Measurements from ENCODE around the gene CLECL1. TPM values are rescaled to one million over a fixed set of nuclear protein-coding genes. Genes with fewer than 3 reads are reported as not detected.
"Not testable (repeated sequence)": the region's sequence is repeated elsewhere in the genome, so short reads cannot be mapped to it uniquely, and the experiment has no call there.

Gene CLECL1
- polyA plus RNA-seq, 3 donors = 0.09 to 0.37 TPM; not detected in 1

DNA sequence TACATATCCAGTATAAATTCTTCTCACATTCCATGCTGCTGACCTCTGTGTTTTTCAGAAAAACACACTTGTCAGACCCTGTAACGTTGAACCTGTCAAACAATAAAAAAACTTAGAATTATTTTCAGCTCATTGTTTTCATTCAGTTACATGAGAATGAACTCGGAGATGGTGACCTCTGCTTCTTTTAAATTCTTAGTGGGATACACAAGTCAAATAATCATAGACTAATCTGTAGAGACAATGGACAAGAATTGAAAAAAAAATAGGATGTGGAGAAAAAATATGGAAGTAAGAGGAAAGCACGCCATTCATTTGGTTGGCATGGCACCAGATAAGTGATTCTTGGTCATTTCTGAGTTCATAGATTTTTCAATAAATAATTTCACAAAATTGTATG is 20.6 kb upstream of the CLECL1 start:
- WGBS, 3 donors = 69 to 71% (median 70%) methylated on average over 3 of the region's 3 CpGs
- H3K27ac ChIP-seq (ENCODE audit: low read depth, low read length) = no peak overlapping the region

DNA sequence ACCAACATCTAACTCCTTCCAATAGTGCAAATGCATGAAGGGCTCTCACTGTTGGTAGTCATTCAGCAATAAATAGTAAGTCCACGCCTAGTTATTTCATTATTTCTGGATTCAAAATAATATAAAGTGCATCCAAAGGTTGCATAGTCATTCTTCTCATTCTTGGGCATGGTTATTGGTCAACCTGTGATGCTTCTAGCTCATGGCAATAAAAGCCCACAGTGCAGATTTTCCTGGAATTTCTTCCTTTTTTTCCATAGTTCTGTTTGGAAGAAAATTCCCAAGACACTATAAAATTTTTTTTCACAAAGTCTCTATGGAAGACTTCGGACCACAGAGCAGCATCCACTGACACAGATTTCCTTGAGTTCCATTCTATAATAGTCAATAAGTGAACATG is 20.2 kb upstream of the CLECL1 start:
- no peak overlapping the region for H3K27ac ChIP-seq (ENCODE audit: low read depth, low read length)
- WGBS, 3 donors = 59 to 83% (median 76%) methylated on average over 2 of the region's 2 CpGs

DNA sequence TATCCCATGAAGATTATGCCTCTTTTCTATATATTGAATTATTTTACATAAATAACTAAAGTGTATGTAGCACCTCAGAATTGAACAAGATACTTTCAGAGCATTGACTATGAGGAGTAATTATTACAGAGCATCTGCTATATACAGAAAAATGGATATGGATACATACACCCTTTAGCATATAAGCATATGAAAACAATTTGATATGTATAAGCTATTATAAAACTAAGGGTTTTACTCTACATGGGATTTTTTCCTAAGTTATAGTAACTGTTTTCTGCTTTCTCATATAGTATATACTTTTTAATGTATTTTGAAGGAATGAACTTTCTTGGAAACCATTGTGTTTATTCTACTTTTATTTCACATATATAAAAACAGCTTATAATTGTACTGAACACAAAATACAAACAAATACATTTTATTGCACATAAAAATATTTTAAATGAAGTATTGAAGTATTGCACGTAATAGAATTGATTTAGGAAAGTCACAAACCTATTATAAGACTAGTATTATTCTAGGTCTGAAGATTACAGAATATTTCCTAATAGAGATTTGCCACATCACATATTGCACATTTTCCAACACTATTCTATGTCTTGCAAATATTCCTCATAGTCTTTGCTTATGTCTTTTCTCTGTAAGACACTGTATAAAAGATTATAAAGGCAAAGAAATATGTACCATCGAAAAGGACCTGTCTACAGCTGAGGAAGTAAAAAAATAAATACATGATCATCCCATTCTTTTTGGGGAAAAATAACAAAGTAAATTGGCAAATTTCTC is 19.4 kb upstream of the CLECL1 start:
- 80 to 91% (median 81%) methylated on average over 2 of the region's 2 CpGs for WGBS, 3 donors
- H3K27ac ChIP-seq (ENCODE audit: low read depth, low read length) = no peak overlapping the region

DNA sequence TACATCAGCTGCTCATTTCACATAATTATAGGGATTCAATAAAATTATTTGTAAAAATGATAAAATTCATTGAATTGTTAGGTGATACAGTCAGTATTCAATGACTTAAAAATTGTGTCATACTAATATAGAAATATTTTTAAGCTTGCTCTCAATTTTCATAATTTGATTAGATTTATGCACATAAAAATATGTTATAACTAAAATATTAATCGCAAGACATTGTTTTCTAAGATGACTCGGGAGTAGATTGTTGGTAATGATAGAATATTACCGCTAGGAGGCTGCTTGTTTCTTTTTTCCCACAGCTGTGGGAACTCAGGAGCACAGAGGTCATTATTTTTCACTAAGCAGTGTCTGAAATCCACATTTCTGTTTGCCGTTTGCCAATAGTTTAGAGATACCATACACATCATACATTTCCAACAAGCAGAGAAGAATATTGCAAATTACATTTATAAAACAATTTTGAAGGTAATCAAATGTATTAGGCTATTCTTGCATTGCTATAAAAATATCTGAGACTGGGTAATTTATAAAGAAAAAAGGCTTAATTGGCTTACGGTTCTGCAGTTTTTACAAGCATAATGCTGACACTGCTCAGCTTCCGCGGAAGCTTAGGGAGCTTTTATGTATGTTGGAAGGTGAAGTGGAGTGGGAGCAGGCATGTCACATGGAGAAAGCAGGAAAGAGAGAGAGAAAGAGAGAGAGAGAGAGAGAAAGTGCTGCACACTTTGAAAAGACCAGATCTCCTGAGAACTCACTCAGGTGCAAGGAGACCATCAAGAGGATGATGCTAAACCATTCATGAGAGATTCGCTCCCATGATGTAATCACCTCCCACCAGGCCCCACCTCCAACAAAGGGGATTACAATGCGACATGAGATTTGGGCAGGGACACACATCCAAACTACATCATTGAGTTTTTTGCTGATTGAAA is 18.6 kb upstream of the CLECL1 start:
- 37 to 49% (median 43%) methylated on average over 9 of the region's 9 CpGs for WGBS, 3 donors
- H3K27ac ChIP-seq (ENCODE audit: low read depth, low read length) = no peak overlapping the region

DNA sequence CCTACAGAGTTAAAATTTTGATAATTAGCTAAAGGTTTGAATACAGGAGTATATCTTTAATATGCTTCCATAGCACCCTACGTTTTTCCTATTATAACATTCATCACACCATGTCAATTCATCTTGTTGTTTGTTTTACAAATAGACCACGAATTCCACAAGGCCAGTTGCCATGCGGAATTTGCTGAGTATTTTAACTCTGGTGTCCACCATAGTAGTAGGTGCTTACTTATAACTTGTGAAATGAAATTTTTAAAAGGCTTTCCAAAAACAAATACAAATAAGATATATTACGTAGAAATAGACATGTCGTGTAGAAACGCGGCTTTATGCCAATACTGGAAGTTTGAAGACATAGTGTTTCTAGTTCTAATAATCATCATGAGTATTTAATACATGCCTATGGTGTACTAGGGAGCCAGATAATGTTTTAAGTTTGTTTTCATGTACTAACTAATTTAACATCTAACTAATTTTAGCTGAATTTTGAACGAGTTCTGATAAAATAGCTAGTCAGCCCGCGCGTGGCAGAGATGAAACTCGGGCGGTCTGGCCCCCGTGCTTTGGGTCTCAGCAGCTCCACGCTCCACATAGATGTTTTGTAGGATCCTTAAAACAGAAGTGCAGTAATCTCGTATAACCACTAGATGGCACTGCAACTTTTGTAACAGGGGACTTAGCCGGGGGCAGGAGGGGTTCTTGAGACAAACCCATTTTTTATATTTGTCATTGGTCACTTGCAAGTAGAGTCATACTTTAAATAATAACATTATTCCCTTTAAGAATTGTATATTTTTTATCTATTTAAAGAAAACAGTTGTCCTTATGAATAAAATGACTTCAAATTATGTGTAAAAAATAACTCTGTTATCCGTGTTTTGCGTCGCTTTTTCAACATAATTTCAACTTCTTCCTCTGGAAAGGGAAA is 17.6 kb upstream of the CLECL1 start:
- no peak overlapping the region for H3K27ac ChIP-seq (ENCODE audit: low read depth, low read length)
- 11 to 18% (median 13%) methylated on average over 20 of the region's 20 CpGs for WGBS, 3 donors

DNA sequence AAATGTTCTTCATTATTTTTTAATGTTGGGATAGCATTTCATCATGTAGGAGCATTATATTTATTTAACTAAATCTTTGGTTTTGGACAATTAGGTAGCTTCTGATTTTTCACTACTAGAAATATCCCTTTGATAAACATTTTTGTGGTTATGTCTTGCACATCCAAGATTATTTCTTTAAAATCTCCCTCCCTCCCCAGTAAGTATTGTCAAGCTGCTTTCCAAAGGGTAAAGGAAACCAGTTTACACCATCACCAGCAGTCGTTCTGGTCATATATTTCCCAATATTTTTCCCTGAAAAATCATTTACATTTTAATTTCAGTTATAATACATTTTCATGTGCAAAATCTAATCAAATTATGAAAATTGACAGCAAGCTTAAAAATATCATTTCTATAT is 16.7 kb upstream of the CLECL1 start:
- no peak overlapping the region for H3K27ac ChIP-seq (ENCODE audit: low read depth, low read length)
- WGBS, 3 donors = 0 to 56% (median 33%) methylated on average over 1 of the region's 1 CpG

DNA sequence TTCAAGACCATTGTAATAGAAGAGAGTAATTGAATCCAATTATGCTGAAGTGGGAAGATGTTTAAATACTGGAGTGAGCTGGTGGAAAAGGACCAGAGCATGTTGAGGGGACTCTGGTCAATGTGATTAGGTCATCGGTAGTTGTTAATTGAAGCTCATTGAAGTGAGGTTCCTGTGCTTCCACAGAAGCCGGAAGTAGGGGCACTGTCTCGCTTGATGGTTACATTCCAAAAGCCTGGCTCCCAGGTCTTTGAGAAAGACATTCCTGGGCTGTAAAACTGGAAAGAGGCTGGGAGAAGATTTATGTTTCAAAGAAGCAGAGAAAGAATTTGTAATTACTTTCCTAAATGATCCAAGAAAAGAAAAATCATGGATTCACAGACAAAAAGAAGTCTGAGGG is 12.3 kb upstream of the CLECL1 start:
- WGBS, 3 donors = 58 to 72% (median 66%) methylated on average over 3 of the region's 3 CpGs
- no peak overlapping the region for H3K27ac ChIP-seq (ENCODE audit: low read depth, low read length)

DNA sequence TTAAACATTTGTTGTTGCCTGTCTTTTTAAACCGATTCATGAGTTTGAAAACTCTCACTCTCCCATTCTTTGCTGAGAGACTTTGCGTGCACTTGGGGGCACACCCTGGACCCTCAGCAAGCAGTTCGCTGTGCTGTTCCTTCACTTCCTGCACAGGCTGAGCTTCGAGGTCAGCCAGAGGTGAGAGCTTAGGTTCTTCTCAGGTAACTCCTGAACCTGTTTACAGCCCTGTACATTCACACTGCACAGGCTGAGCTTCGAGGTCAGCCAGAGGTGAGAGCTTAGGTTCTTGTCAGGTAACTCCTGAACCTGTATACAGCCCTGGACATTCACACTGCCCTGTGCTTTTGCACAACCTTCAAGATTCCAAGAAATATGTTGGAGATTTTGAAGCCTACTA is 9.8 kb upstream of the CLECL1 start:
- no peak overlapping the region for H3K27ac ChIP-seq (ENCODE audit: low read depth, low read length)
- 36 to 62% (median 51%) methylated on average over 5 of the region's 5 CpGs for WGBS, 3 donors

DNA sequence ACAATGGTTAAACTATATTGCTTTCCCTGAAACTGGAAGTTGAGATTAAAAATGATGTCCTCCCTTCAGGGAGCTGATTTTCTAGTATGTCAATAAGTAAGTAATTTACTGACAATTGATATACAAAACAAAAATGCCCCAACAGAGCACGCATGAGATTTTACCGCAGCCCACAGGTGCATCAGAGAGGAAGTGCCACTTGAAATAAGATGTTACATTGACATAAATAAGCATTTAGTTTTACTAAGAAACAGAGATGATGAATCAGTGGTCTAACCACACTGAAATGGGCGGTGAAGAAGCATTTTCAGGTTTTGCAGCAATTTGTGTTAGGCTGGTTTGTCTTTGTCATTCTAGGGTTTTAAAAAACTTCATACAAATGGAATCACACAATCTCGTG is 8.8 kb upstream of the CLECL1 start:
- WGBS, 3 donors = 60 to 79% (median 62%) methylated on average over 4 of the region's 4 CpGs

DNA sequence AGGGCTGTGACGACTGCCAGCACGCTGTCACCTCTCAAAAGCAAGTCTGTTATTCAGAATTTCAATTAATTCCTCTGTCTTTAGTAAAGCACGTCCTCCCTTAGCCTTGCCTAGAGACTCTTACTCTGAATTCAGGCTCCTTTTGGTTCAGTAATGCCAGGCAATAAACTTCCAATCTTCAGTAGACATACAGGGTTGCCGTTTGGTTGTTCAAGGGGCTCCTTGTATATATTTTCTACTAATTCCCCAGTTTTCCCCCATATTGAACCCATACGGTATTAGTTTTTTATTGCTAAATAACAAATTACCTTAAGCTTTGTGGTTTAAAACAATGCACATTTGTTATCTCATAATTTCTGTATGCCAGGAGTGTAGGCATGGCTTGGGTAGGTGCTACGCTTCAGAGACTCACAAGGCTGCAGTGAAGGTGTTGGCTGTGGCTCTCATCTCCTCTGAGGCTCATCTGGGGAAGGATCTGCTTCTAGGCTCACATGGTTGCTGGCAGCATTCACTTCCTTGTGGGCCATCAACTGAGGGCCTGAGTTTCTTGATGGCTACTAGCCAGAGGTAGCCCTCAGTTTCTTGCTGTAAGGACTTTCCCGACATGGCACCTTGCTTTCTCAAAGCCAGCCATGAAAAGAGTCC is 7.3 kb upstream of the CLECL1 start:
- H3K27ac ChIP-seq (ENCODE audit: low read depth, low read length) = no peak overlapping the region
- 65 to 78% (median 69%) methylated on average over 7 of the region's 7 CpGs for whole genome bisulfite sequencing, 3 donors

More for the DNA sequence above, 8.8 kb upstream of the CLECL1 start:
- no peak overlapping the region for H3K27ac ChIP-seq (ENCODE audit: low read depth, low read length)

DNA sequence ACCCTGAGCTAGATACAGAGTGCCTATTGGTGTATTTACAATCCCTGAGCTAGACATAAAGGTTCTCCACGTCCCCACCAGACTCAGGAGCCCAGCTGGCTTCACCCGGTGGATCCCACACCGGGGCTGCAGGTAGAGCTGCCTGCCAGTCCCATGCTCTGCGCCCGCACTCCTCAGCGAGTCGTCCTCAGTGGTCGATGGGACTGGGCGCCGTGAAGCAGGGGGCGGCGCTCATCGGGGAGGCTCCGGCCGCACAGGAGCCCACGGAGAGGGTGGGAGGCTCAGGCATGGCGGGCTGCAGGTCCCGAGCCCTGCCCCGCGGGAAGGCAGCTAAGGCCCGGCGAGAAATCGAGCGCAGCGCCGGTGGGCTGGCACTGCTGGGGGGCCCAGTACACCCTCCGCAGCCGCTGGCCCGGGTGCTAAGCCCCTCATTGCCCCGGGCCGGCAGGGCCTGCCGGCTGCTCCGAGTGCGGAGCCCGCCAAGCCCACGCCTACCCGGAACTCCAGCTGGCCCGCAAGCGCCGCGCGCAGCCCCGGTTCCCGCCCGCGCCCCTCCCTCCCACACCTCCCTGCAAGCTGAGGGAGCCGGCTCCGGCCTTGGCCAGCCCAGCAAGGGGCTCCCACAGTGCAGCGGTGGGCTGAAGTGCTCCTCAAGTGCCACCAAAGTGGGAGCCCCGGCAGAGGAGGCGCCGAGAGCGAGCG is 6.7 kb upstream of the CLECL1 start:
- H3K27ac ChIP-seq (ENCODE audit: low read depth, low read length) = not testable (repeated sequence)
- 59 to 78% (median 78%) methylated on average over 38 to 54 of the region's 54 CpGs for WGBS, 3 donors

DNA sequence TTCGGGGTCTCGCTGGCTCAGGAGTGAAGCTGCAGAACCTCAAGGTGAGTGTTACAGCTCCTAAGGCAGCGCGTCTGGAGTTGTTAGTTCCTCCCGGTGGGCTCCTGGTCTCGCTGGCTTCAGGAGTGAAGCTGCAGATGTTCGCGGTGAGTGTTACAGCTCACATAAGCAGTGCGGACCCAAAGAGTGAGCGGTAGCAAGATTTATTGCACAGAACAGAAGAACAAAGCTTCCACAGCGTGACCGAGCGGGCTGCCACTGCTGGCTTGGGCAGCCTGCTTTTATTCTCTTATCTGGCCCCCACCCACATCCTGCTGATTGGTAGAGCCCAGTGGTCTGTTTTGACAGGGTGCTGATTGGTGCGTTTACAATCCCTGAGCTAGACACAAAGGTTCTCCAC is 6.0 kb upstream of the CLECL1 start:
- not testable (repeated sequence) for H3K27ac ChIP-seq (ENCODE audit: low read depth, low read length)
- WGBS, 3 donors = 83 to 88% (median 85%) methylated on average over 14 of the region's 14 CpGs

DNA sequence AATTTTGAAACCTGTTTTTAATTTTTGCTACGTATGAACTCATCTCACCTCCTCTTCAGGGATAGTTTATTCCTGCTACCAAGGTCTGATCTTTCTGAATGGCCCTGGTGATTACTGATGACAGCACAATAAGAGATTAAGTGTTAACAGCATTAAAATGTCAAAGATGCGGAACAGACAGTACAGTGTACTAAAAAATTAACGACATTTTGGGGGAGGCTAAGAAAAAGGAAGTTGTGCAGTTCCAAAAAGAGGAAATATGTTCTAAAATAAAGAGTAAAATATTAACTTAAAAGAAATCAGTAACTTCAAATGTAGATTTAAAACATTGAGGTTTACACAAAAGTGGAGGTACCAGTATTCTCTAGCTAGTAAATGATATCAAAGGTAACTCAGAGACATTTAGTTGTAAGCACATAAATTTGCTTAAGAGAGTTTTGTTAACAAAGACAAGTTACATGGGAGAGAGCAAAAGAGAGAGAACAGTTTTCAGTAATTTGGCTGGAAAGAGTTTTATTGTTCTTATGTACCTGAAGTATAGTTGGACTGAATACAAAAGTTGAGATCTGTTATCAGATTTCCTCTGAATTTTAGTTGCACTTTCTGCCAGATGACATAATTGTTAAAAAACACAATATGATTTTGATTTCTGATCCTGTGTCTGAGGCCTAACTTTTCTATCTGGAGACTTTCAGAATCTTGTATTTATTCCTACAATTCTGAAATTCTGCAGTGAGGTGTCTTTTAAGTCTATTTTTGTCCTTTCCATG is 4.2 kb upstream of the CLECL1 start:
- H3K27ac ChIP-seq (ENCODE audit: low read depth, low read length) = no peak overlapping the region
- WGBS, 3 donors = 27 to 40% (median 32%) methylated on average over 3 of the region's 3 CpGs

DNA sequence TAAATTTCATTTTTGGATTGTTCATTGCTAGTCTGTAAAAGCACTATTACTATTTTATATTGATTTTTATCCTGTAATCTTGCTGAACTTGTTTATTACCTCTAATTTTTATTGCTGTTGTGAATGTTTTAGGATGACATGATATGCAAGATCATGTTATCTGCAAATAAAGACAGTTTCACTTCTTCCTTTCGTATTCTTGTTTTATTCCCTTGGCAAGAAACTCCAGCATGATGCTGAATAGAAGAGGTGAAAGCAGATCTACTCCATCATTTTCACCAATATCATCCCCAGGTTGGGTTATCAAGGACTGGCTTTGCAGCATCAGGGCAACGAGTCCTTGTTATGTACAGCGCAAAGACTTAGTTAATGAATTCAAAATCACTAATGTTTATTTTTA is 2.7 kb upstream of the CLECL1 start:
- H3K27ac ChIP-seq (ENCODE audit: low read depth, low read length) = no peak overlapping the region
- 83 to 89% (median 83%) methylated on average over 3 of the region's 3 CpGs for WGBS, 3 donors

DNA sequence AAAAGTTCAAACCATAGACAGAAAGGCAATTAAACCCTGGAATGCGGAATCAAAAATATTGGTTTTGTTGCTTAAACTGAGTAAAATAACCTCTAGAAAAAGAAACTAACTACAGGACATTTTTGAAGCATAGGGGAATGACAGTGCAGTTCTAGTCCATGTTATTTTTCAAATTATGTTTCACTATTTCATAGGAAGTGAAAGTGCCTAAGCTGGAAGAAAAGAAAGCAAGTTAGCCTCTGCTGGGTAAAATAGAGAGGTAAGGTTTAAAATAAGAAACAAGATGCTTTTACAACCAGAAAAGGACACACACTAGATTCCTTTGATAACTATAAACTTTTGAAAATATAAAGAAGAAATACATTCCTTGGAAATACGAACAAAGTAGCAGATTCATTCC is 1.1 kb downstream of the CLECL1 start:
- H3K27ac ChIP-seq (ENCODE audit: low read depth, low read length) = no peak overlapping the region
- 73 to 82% (median 80%) methylated on average over 2 of the region's 2 CpGs for WGBS, 3 donors

DNA sequence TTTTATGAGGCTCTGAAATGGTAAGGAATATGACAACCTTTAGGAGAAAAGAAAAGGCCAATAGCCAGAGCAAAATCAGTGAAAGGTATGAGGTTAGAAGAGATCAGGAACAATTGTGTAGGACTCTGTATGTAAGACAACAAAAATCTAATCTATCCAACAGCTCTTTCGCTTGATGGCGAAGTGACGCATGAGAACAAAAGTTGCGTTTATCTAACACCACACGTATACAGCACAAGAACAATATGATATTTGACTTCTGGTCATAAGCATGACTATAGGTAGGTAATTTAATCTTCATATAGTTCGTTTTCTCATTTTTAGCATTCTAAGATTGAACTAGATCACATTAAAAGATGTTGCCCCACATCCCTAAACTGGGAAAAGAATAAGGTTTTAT is 1.5 kb downstream of the CLECL1 start:
- 68 to 76% (median 69%) methylated on average over 6 of the region's 6 CpGs for WGBS, 3 donors
- H3K27ac ChIP-seq (ENCODE audit: low read depth, low read length) = no peak overlapping the region

DNA sequence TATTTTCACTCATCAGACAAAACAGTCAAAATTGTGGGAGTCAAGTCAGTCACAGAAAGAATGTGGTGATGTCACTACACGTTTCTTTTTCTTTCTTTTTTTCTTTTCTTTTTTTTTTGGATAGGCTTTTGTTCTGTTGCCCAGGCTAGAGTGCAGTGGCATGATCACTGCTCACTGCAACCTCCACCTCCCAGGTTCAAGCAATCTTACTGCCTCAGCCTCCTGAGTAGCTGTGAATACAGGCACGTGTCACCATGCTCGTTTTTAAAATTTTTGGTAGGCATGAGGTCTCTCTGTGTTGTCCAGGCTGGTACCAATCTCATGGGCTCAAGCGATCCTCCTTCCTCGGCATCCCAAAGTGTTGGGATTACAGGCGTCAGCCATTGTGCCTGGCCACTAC is 2.3 kb downstream of the CLECL1 start:
- H3K27ac ChIP-seq (ENCODE audit: low read depth, low read length) = no peak overlapping the region
- 74 to 86% (median 78%) methylated on average over 6 of the region's 6 CpGs for WGBS, 3 donors
